Measurements from ENCODE around the gene STUB1. TPM values are rescaled to one million over a fixed set of nuclear protein-coding genes. Genes with fewer than 3 reads are reported as not detected.

STUB1 gene
- polyA plus RNA-seq, 3 donors from 2014 or later, result 183 to 225 (median 194) TPM

DNA sequence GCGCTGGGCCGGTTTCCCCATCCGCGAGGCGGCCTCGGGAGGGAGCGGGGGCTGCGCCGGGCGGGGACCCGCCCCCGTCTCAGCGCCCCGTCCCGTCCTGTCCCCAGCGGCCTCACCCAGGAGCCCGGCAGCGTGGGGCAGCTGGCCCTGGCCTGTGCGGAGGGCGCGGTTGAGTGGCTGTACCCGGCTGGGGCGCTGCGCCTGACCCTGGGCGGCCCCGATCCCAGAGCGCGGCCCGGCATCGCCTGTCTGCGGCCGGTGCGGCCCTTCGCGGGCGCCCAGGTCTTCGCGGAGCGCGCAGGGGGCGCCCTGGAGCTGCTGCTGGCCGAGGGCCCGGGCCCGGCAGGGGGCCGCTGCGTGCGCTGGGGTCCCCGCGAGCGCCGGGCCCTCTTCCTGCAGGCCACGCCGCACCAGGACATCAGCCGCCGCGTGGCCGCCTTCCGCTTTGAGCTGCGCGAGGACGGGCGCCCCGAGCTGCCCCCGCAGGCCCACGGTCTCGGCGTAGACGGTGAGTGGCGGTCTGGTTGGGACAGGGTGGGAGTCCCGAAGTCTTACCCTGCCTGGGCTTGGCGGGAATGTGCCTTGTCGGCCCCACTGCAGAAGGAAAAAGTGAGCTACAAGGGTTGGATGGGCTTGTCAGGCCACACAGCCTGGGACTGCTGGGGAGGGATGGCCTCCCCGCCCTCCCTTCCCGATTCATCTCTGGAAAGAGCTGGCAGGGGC, 35.4 kb downstream of the STUB1 start:
- no peaks in the 10 kb centered on the region for H3K36me3 Mint-ChIP-seq
- peak in 1 of 3 donors; percentile 31 for DNase-seq
- peak overlapping the region in 4 of 5 donors; percentile 47 to 76 (median 64) for H3K4me3 Mint-ChIP-seq
- H3K4me1 Mint-ChIP-seq, result peaks cover 8 to 21% of the 10 kb centered on the region in 2 donors
- H3K9me3 Mint-ChIP-seq, result no peaks in the 10 kb centered on the region
- peaks cover 2 to 9% (median 7%) of the 10 kb centered on the region in 3 donors for H3K27me3 Mint-ChIP-seq (ENCODE audit: low read depth in 3 of 3)
- no peak overlapping the region for H3K27ac Mint-ChIP-seq

DNA sequence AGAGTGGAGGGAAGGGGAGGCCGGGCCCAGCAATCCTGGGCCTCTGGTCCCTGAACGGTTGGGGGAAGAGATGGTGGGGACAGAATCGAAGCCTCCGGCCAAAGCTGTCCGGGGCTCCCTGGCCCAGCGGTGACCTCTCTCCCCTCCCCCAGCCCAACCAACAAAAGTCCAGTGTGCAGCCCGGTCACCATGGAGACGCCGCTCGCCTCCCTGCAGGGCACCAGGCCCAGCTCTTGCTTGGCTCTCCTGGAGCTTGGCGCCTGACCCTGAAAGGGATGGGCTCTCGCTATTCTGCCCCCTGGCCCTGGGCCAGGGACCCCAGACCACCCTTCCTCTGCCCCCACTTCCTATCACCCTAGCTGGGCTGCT, 36.0 kb downstream of the STUB1 start:
- Mint-ChIP-seq H3K36me3 (no peaks in the 10 kb centered on the region), H3K27ac (no peak overlapping the region), H3K4me1 (peaks cover 8 to 21% of the 10 kb centered on the region in 2 donors), H3K27me3 (ENCODE audit: low read depth in 3 of 3) (peaks cover 2 to 7% (median 6%) of the 10 kb centered on the region in 3 donors), H3K4me3 (peak overlapping the region in 4 of 5 donors; percentile 47 to 76 (median 64)), H3K9me3 (no peaks in the 10 kb centered on the region)
- DNase-seq, result no peak

DNA sequence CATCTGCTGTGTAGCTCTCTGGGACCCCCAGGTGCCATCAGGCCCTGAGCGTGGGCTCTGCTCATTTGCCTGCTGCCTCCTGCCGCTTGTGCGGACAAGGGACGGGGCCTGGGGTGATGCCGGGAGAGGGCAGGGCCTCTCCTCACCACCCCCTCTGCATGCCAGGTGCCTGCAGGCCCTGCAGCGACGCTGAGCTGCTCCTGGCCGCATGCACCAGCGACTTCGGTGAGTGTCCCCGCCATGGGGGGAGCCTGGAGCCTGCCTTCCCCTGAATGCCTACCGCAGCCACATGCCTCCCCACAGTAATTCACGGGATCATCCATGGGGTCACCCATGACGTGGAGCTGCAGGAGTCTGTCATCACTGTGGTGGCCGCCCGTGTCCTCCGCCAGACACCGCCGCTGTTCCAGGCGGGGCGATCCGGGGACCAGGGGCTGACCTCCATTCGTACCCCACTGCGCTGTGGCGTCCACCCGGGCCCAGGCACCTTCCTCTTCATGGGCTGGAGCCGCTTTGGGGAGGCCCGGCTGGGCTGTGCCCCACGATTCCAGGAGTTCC, 36.6 kb downstream of the STUB1 start:
- H3K9me3 Mint-ChIP-seq, result no peaks in the 10 kb centered on the region
- H3K4me3 Mint-ChIP-seq, result peak overlapping the region in 2 of 5 donors; percentile 29 to 76
- peaks cover 1 to 6% (median 5%) of the 10 kb centered on the region in 3 donors for H3K27me3 Mint-ChIP-seq (ENCODE audit: low read depth in 3 of 3)
- no peak overlapping the region for H3K27ac Mint-ChIP-seq
- no peak for DNase-seq
- no peaks in the 10 kb centered on the region for H3K36me3 Mint-ChIP-seq
- peaks cover 8 to 21% of the 10 kb centered on the region in 2 donors for H3K4me1 Mint-ChIP-seq

DNA sequence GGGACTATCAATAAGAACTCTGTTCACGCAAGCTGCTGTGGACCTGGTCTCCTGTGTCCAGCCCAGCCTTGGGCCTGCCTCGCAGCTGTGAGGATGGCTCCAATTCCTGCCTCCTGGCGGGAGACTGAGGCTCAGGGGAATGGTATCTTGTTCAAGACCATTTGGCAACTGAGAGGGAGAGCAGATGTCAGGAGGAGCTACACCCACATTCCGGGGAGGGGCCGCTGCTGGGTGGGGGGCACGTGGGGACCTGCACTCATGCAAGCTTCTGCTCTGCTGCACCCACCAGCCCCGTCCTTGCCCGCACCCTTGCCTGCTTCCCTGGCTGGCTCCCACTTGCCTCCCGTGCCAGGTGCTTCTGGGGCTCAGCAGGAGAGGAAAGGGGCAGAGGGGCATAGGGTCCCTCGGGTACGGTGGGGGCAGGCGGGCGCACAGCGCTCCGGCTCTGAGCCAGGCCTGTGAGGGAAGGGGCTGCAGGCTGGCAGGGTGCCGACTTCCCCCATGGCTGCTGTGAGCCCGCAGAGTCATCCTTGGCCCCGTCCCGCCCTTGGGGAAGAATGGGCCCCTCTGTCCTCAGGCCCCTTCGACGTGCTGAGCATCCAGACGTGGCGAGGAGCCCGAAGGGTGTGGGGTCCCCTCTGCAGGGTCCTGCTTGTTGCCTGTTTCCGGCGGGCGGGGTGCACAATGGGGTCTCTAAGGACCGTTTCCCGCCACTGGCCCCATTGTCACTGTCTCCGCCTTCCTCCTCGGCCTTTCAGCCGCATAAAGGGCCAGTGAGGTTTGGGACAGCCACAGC, 37.4 kb downstream of the STUB1 start:
- Mint-ChIP-seq H3K4me3 (no peak overlapping the region), H3K27ac (no peak overlapping the region), H3K27me3 (ENCODE audit: low read depth in 3 of 3) (peaks cover 2 to 6% (median 5%) of the 10 kb centered on the region in 3 donors), H3K36me3 (no peaks in the 10 kb centered on the region), H3K4me1 (peaks cover 8 to 22% of the 10 kb centered on the region in 2 donors), H3K9me3 (no peaks in the 10 kb centered on the region)
- DNase-seq, result no peak

DNA sequence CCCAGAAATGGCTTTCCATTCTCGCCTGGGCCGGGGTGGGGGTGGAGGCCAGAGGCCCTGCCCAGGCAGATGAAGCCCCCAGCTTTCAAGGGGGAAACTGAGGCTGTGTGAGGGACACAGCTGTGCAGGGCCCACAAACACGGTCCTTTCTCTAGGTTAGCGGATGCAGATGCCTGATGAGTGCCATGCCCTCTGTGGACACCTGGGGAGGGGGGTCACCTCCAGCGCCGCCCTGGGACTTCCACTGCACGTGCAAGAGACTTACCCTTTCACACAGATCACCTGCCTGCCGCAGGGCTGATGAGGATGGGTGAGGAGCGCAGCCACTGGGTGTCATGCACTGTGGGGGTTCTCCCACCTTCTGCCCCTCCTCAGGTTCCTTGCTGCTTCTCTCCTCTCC, 38.2 kb downstream of the STUB1 start:
- H3K4me1 Mint-ChIP-seq, result peaks cover 8 to 21% of the 10 kb centered on the region in 2 donors
- no peak overlapping the region for H3K27ac Mint-ChIP-seq
- peaks cover 3 to 5% (median 4%) of the 10 kb centered on the region in 3 donors for H3K27me3 Mint-ChIP-seq (ENCODE audit: low read depth in 3 of 3)
- no peaks in the 10 kb centered on the region for H3K9me3 Mint-ChIP-seq
- H3K36me3 Mint-ChIP-seq, result no peaks in the 10 kb centered on the region
- H3K4me3 Mint-ChIP-seq, result peak overlapping the region in 1 of 5 donors; percentile 7
- no peak for DNase-seq

DNA sequence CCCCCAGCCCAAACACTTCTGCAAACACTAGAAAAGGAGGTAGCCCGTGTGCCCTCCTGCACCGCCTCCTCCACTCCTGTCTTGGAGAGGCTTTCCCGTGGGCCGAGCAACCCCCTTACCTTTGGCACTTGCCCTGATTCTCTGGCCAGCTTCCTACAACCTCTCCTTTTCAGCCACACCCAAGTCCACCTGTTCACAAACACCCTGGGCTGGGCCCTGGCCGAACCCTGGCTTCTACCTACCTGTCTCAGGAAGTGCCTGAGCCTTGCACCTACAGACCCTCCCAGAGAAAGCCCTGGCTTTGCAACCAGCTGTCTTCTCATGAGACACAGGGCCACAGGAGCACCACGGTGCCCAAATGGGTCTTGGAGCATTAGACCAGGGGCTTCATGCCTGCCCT, 38.7 kb downstream of the STUB1 start:
- H3K9me3 Mint-ChIP-seq, result no peaks in the 10 kb centered on the region
- H3K36me3 Mint-ChIP-seq, result no peaks in the 10 kb centered on the region
- H3K27ac Mint-ChIP-seq, result peak overlapping the region in 2 of 6 donors; percentile 45 to 83
- no peak for DNase-seq
- peak overlapping the region; percentile 54 to 88 (median 82) for H3K4me3 Mint-ChIP-seq
- peaks cover 3 to 5% (median 3%) of the 10 kb centered on the region in 3 donors for H3K27me3 Mint-ChIP-seq (ENCODE audit: low read depth in 3 of 3)
- peaks cover 8 to 21% of the 10 kb centered on the region in 2 donors for H3K4me1 Mint-ChIP-seq

DNA sequence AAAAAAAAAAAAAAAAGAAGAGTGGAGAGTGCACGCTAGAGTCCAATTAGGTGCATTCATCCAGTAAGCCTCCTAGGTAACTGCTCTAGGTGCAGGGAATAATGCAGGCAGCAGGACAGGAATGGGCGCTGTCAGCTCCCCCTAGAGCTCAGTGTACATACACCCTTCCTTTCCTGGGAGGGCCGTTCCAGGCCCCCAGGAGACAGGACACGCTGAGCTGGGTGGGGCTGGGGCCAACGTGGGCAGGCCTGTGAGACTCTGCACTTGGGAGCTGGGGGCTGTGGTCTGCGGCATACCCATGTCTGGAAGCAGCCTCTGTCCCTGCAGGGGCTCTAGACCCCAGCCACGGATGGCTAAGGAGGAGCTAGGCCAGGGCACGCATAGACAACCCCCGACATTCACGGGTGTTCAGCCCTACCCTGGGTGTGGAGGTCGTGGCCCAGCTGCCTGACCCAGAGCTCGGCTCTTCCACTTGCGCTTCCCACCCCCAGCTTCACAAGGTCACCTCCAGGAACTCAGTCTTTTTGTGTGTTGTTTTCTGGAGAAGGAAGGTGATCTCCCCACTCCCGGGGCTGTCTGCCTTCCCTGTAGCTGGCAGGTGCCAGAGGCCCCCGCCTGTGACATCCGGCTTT, 39.7 kb downstream of the STUB1 start:
- H3K27me3 Mint-ChIP-seq (ENCODE audit: low read depth in 3 of 3), result peaks cover 2 to 5% (median 3%) of the 10 kb centered on the region in 3 donors
- H3K9me3 Mint-ChIP-seq, result no peaks in the 10 kb centered on the region
- H3K4me1 Mint-ChIP-seq, result peaks cover 8 to 21% of the 10 kb centered on the region in 2 donors
- DNase-seq, result no peak
- peak overlapping the region; percentile 82 to 88 (median 85) for H3K4me3 Mint-ChIP-seq
- peak overlapping the region; percentile 51 to 88 (median 80) for H3K27ac Mint-ChIP-seq
- no peaks in the 10 kb centered on the region for H3K36me3 Mint-ChIP-seq

DNA sequence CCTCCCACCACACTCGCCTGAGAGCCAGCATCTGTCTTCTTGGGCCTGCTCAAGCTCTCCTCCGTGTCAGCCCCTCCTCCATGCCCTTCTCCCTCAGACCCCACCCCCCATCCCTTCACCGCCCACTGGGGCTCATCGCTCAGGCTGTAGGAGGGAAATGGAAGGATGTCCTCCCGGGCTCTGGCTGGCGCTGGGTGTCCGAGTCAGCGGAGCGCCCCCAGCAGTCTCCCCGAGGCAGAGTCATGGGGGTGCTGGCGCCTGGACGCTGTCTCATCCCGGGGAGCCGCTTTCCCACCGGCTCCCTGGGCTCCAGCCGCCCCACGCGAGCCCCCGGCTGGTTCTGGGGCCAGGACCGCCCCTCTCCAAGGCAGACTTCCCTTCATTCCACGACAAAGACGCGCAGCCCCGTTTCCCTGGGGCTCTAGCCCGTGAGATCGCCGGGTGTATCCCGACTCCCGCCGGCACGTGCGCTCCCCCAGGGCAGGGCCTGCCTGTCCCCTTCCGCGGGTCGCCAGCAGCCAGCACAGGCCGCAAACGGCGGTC, 40.3 kb downstream of the STUB1 start:
- Mint-ChIP-seq H3K9me3 (no peaks in the 10 kb centered on the region), H3K36me3 (no peaks in the 10 kb centered on the region), H3K27me3 (ENCODE audit: low read depth in 3 of 3) (peaks cover 2 to 5% (median 3%) of the 10 kb centered on the region in 3 donors), H3K27ac (peak overlapping the region; percentile 51 to 88 (median 80)), H3K4me3 (peak overlapping the region; percentile 82 to 88 (median 85)), H3K4me1 (peaks cover 8 to 21% of the 10 kb centered on the region in 2 donors)
- DNase-seq, result peak in 2 of 3 donors; percentile 33

DNA sequence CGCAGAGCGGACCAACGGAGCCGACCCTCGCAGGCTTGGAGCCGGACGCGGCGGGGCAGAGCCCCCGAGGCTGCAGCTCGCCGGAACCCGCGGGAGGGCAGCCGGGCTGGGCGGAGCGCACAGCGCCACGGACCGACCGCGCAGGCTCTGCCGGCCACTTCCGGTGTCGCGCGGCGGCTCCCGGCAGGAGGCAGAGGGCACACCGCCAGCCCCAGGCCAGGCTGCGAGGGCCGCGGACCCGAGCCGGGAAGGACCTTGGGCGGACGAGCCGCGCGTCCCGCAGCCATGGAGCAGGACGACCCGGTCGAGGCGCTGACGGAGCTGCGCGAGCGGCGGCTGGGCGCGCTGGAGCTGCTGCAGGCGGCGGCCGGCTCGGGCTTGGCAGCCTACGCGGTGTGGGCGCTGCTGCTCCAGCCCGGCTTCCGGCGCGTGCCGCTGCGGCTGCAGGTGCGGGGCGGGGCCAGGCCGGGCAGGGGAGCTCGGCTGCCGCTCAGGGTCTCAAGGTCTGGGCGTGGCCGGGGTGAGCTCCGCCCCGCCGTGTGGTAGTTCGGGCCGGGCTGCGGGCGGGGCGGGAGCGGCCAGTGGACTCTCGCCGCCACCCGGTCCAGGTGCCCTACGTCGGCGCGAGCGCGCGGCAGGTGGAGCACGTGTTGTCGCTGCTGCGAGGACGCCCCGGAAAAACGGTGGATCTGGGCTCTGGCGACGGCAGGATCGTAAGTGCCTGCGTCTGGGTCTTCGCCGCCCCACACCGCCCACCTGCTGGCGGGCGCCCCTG, 41.0 kb downstream of the STUB1 start, which contains the start of gene ANTKMT:
Gene ANTKMT (plus strand): TSS at position 157 of the 775 bp plus-strand sequence. CDS start 129 bp downstream, at position 286.
- peaks cover 8 to 20% of the 10 kb centered on the region in 2 donors for H3K4me1 Mint-ChIP-seq
- no peaks in the 10 kb centered on the region for H3K9me3 Mint-ChIP-seq

DNA sequence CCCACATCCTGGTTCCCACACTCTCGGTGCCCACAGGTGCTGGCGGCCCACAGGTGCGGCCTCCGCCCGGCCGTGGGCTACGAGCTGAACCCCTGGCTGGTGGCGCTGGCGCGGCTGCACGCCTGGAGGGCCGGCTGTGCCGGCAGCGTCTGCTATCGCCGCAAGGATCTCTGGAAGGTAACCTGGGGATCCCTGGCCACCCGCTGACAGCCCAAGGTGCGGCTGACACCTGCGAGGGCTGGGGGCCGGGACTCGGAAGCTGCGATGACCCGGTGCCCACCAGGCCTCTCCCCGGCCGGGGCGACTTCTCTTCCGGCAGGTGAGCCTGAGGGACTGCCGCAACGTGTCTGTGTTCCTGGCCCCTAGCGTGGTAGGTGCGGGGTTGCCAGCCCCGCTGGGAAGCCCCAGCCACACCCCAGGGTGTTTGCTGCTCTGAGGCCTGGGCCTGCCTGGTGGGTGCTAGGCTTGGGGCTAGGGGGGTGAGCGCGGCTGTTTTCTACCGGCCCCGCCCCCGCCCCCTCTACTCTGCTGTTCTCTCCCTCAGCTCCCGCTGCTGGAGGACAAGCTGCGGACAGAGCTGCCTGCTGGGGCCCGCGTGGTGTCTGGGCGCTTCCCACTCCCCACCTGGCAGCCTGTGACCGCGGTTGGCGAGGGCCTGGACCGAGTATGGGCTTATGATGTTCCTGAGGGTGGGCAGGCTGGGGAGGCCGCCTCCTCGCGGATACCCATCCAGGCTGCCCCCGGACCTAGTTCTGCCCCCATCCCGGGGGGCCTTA, 41.7 kb downstream of the STUB1 start:
- peak overlapping the region in 1 of 6 donors; percentile 43 for H3K27ac Mint-ChIP-seq
- H3K27me3 Mint-ChIP-seq (ENCODE audit: low read depth in 3 of 3), result peaks cover 2 to 5% (median 5%) of the 10 kb centered on the region in 3 donors
- no peaks in the 10 kb centered on the region for H3K9me3 Mint-ChIP-seq
- H3K4me1 Mint-ChIP-seq, result peaks cover 8 to 18% of the 10 kb centered on the region in 2 donors
- DNase-seq, result no peak
- peak overlapping the region; percentile 36 to 70 (median 48) for H3K4me3 Mint-ChIP-seq
- no peaks in the 10 kb centered on the region for H3K36me3 Mint-ChIP-seq

More for the DNA sequence above, 41.0 kb downstream of the STUB1 start, which contains the start of gene ANTKMT:
- no peaks in the 10 kb centered on the region for H3K36me3 Mint-ChIP-seq
- peak within 1 kb of the TSS; percentile 51 to 88 (median 80) for H3K27ac Mint-ChIP-seq
- peak; percentile 80 to 85 (median 83) for DNase-seq
- H3K4me3 Mint-ChIP-seq, result peak within 1 kb of the TSS; percentile 82 to 88 (median 85)
- H3K27me3 Mint-ChIP-seq (ENCODE audit: low read depth in 3 of 3), result peaks cover 2 to 3% (median 2%) of the 10 kb centered on the region in 3 donors

DNA sequence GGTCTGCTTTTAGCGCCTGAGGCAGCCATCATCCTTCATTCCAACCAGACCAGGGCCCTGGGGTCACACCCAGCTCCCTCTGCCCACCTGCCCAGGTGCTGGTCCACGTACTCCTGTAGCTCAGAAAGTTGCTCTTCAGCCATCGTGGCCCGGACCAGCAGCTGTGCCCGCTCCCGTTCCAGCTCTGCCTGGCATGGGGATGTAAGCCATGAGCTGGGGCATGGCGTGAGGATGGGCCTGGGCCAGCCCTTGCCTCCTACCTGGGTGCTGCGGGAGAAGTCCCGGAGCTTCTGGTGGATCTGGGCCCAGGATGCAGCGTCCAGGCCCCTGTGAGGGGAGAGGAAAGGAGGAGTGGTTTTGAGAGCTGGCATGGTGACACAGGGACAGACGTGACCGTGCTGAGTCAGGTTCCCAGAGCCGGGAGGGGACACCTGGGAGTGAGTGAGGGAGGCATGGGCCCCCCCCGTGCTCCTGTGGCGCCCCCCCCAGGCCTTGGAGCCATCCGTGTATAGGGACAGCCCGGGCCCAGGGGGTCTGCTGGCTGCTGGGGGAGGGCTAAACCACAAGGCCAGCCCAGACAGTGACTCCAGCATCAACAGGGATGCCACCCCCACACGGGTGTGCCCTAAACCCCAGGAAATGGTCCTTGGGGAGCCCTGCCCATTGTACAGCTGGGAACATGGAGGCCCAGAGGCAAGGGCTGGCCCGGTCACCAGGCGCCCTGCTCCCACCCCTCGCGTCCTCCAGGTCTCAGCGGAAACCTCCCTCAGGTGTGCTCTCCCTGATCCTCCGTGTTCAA, 42.8 kb downstream of the STUB1 start:
- H3K27me3 Mint-ChIP-seq (ENCODE audit: low read depth in 3 of 3), result peaks cover 2 to 10% (median 5%) of the 10 kb centered on the region in 3 donors
- no peak for DNase-seq
- H3K36me3 Mint-ChIP-seq, result no peaks in the 10 kb centered on the region
- H3K4me3 Mint-ChIP-seq, result peak overlapping the region in 2 of 5 donors; percentile 33 to 45
- no peaks in the 10 kb centered on the region for H3K9me3 Mint-ChIP-seq
- H3K4me1 Mint-ChIP-seq, result peaks cover 8 to 18% of the 10 kb centered on the region in 2 donors
- H3K27ac Mint-ChIP-seq, result peak overlapping the region in 2 of 6 donors; percentile 57 to 59

All from immature natural killer cell (primary cell).